Testis (tissue), 2 donors: ENCODE results near the gene RETREG2.

Experiments
- CTCF ChIP-seq, 3 experiments: fragments of 450-650 bp in 2 of 3; fragments of 200-600 bp in 1 of 3; sonication (generic) in 1 of 3; IDR thresholded peaks; one replicate each; pipeline ENCODE4 v1.5.1; 2016 to 2019; ENCODE audit warnings: antibody characterized with exemption in 3 of 3, mild to moderate bottlenecking in 2 of 3, moderate library complexity in 1 of 3
- POLR2A ChIP-seq: fragments of 450-650 bp; IDR thresholded peaks from one replicate; pipeline ENCODE4 v1.6.1; 2017; ENCODE audit warnings: antibody characterized with exemption, mild to moderate bottlenecking, moderate library complexity

GRCh38 chr2:219228041-219228910, 50.2 kb downstream of the RETREG2 start:
- TF ChIP-seq CTCF (IDR thresholded peaks at IDR 0.05) (no peak), POLR2A (no peak)
